PFSK-1 (cell line): ENCODE results near the gene FOXA2.

ENCODE experiments used
- FOXP2 ChIP-seq: optimal IDR thresholded peaks from 2 replicates; pipeline ENCODE3; 2011; ENCODE audit warnings: borderline replicate concordance, control low read depth, inconsistent platforms; ENCODE audit not compliant: insufficient read depth; ENCODE audit errors: extremely low read length, extremely low read depth
- POLR2AphosphoS5 ChIP-seq: IDR thresholded peaks from 2 replicates; pipeline ENCODE4 v1.6.1; 2012; ENCODE audit warnings: low read depth, mild to moderate bottlenecking, control low read depth, low read length, moderate library complexity
- SIN3A ChIP-seq: IDR thresholded peaks from 2 replicates; pipeline ENCODE4 v1.6.1; 2012; ENCODE audit warnings: mild to moderate bottlenecking, low read length, moderate library complexity, borderline replicate concordance; ENCODE audit not compliant: insufficient read depth
- TAF1 ChIP-seq: IDR thresholded peaks from 2 replicates; pipeline ENCODE4 v1.6.1; 2012; ENCODE audit warnings: low read length, control low read depth, borderline replicate concordance; ENCODE audit not compliant: insufficient read depth
- TF ChIP-seq, protein P1 (sequence below), 2 experiments: IDR thresholded peaks; 2 replicates each; pipeline versions ENCODE4 v1.6.1 to v1.8.0; 2011 to 2012; ENCODE audit warnings: low read depth in 2 of 2, low read length in 2 of 2, control low read depth in 1 of 2, inconsistent platforms in 1 of 2, mild to moderate bottlenecking in 1 of 2, moderate library complexity in 1 of 2; ENCODE audit not compliant: insufficient read depth in 1 of 2

FOXA2 gene

DNA sequence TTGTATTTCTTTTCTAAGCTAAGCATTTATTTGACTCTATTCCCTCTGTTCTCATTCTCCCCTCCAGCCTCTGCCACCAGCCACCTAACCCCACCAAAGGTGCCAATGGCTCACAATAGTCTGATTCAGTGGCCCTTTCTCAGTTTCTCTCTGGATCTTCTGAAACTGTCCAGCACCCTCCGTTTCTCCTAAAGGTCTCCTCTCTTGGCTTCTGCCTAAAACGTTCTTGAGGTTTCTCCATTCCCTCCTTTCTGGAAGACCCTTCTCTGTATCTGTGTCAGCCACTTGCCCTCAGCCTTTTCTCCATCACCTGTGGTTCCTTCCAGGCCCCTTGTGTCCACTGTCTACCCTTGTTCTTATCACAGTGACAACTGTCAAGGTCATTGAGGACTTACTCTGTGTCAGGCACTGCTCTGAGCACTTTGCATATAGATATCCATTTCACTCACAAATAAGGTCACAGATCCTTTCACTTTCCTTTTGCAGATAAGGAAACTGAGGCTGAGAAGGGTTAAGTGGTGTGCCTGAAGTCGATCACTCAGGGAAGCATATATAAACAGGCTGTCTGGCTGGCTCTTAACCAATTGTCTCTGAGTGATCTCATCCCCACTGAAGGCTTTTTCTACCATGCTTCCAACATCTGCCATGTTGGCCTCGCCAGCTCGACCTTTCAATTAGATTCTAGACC is 48.1 kb downstream of the FOXA2 start:
- TF ChIP-seq TAF1 (no peak), FOXP2 (no peak), POLR2AphosphoS5 (no peak), SIN3A (no peak)
- TF ChIP-seq, protein P1, sequence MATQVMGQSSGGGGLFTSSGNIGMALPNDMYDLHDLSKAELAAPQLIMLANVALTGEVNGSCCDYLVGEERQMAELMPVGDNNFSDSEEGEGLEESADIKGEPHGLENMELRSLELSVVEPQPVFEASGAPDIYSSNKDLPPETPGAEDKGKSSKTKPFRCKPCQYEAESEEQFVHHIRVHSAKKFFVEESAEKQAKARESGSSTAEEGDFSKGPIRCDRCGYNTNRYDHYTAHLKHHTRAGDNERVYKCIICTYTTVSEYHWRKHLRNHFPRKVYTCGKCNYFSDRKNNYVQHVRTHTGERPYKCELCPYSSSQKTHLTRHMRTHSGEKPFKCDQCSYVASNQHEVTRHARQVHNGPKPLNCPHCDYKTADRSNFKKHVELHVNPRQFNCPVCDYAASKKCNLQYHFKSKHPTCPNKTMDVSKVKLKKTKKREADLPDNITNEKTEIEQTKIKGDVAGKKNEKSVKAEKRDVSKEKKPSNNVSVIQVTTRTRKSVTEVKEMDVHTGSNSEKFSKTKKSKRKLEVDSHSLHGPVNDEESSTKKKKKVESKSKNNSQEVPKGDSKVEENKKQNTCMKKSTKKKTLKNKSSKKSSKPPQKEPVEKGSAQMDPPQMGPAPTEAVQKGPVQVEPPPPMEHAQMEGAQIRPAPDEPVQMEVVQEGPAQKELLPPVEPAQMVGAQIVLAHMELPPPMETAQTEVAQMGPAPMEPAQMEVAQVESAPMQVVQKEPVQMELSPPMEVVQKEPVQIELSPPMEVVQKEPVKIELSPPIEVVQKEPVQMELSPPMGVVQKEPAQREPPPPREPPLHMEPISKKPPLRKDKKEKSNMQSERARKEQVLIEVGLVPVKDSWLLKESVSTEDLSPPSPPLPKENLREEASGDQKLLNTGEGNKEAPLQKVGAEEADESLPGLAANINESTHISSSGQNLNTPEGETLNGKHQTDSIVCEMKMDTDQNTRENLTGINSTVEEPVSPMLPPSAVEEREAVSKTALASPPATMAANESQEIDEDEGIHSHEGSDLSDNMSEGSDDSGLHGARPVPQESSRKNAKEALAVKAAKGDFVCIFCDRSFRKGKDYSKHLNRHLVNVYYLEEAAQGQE (IDR thresholded peaks at IDR 0.05; ENCODE audit: insufficient read depth in 1 of 2, low read depth in 2 of 2, low read length in 2 of 2): no peak

DNA sequence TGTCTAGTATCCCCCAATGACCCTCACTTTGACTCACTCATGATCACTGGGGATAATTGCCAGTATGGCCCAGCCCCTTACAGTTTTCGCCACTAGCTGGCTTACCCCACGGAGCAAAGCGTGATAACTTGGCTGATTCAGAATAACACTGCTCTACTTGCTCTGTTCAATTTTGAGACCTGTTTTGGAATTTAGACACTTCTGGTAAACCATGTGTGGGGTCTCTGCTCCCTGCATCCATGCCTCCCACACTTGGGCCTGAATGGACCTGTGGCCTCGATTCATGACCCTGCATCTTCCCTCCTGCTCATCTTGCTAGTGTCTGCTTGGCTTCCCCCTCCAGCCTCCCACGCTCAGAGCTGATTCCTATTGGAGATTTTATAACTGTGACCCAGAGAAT is 48.9 kb downstream of the FOXA2 start:
- TF ChIP-seq TAF1 (no peak), SIN3A (no peak), FOXP2 (no peak), POLR2AphosphoS5 (no peak)
- TF ChIP-seq, protein P1 (IDR thresholded peaks at IDR 0.05; ENCODE audit: insufficient read depth in 1 of 2, low read depth in 2 of 2, low read length in 2 of 2): no peak

GRCh38 chr20:22533823-22534751 is 50.3 kb downstream of the FOXA2 start:
- TF ChIP-seq SIN3A (no peak), TAF1 (no peak), FOXP2 (no peak), POLR2AphosphoS5 (no peak)
- TF ChIP-seq, protein P1 (IDR thresholded peaks at IDR 0.05; ENCODE audit: insufficient read depth in 1 of 2, low read depth in 2 of 2, low read length in 2 of 2): no peak

DNA sequence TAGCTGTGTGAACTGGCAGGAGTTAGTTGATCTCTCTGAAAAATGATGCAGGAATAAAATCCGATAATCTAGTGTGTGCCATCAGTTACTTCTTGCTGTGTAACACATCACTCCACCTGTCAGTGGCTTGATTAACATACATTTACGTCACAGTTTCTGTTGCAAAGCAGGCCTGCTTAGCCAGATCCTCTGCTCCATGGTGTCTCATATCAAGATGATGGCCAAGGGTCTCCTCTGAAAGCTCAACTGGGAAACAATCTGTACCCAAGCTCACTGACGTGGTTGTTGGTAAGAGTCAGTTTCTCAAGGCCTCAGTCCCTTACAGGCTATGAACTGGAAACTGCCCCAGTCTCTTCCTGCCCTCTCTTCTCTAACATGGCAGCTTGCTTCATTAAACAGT is 51.8 kb downstream of the FOXA2 start:
- TF ChIP-seq, protein P1 (IDR thresholded peaks at IDR 0.05; ENCODE audit: insufficient read depth in 1 of 2, low read depth in 2 of 2, low read length in 2 of 2): no peak
- no peak for TF ChIP-seq TAF1
- TF ChIP-seq FOXP2: no peak
- TF ChIP-seq POLR2AphosphoS5: no peak
- TF ChIP-seq SIN3A: no peak
